GM19035 (cell line): ENCODE measurements around the gene SENP3.
"Not testable (repeated sequence)": the region's sequence is repeated elsewhere in the genome, so short reads cannot be mapped to it uniquely, and the experiment has no call there.

Experiments
- ATAC-seq: cut with Tn5 transposase; IDR thresholded peaks from one replicate; pipeline ENCODE4 v1.9.1; 2021; ENCODE audit not compliant: unreplicated experiment

Gene SENP3

DNA sequence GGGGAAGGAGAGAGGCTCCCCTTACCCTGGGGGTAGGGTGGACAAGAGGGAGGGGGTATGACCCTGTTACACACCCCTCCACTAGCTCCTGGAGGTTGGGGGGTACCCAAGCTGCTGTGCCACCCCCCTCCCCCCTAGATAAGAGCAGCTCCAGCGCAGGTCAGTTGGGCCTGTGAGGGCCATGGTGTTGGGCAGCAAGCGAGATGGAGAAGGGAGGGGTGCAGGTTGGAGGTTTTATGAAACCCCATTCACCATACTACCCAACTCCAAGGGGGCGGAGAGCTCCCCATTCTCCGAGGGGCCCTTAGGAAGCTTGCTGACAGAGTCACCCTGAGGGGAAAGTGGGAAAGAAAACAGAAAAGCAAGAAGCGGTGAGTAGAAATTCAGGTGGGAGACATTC lies 29.9 kb downstream of the SENP3 start:
- ATAC-seq, result no peak

DNA sequence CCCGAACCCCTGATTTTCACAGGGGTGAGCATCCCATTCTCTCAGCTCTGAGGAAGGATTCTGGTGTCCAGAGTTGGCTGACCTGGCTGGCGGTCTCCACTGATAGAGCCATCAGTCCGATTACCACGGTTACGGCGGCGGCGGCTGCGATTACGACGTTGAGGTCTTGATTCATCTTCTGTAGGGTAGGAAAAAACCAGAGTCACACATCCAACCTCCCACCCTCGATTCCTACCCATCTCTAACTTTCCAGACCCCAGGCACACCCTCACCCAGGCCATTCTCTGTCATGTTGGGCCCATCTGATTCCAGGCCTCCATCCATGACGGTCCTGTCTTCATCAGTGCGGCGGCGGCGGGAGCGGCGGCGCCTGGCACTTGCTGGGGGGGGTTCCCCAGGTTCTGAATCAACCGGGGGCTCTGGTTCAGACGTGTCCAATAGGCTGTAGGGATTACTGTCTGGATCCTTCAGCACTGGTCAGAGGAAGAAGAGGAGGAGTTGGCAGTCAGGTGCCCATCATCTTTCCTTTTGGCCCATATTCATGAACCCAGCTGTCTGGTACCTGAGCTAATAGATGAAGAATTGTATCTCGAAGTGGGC lies 30.8 kb downstream of the SENP3 start:
- no peak for ATAC-seq

DNA sequence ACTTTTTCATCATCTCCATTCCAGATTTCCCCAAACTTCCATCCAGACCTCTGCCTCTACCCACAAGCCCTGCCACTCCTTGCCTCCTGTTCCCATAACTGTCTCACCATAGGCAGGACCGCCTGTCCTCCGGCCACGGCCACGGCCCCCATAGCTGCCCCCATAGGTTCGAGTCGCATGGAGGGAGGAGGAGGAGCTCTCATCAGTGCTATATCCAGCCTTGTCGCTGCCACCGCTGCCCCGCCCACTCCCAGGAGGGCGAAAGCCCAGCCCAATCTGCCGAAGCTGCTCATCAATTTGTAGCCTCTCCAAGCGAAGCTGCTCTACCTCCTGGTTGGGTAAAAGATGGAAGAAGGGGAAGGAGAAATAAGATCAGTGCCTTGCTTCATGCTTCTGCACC lies 31.6 kb downstream of the SENP3 start:
- no peak for ATAC-seq

- ATAC-seq, result not testable (repeated sequence)
Measured at GRCh38 chr17:7597561-7597960, 35.8 kb downstream of the SENP3 start.

DNA sequence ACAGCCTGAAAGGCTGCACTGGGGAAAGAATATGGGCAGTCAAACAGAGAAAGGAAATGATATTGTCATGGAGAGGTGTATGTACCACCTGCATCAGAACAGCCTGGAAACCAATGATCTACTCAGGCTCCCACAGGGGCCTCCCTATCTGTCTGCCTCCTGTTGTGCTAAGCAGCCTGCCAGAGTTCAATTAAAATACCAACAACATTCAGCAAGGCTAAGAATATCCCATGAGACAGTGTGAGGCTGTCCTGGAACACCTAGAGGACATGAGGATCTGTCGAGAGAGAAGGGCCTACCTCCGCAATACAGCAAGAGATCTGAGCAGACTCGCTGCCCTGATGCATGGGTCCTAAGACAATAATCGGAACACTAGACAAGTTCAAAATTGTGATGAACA lies 44.6 kb downstream of the SENP3 start:
- ATAC-seq, result no peak

DNA sequence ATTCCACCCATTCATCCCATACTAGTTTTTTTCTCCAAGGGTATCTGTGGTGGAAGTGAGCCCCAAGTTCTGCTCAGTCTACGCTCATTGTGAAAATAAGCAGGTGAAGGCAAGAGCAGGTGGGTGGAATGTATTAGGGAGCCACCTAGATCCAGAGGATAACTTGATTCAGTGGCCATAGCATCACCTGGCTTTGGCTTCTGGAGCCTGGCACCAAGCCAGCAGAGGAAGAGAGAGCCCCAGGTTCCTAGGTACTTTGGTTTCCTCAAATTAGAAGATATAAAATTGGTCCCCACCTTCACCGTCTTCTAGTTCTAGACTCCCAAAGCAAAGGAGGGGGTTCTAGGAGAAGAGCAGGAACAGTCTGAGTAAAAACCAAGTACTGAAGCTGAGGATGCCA lies 48.9 kb downstream of the SENP3 start:
- ATAC-seq, result no peak

DNA sequence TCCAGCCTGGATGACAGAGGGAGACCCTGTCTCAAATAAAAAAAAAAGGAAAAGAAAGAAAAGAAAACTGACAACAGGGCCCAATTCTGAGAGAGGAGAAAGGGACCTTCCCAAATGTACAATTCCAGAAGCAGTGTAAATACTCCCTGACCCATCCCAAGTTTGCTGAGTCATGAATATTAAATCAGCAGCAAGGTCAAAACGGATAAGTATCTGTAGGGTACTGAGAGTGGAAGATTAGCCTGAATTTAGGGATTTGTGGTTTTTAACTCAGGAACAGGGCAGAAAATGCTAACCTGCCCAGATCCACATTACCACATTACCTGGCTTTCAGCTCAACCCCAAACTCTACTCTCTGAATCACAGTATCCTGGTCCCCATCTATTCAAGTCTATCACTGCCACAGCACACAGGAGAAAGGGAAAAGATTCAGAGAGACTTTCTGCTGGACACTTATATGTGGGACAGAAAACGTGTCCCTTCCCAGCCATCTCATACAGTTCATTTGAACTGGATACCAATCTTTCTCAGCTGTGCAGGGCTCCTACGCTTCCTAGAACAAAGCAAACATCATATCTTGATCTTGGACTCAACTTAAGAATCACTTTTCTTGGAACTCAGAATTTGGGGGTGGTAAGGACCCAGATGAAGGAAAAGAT lies 50.0 kb downstream of the SENP3 start:
- no peak for ATAC-seq

DNA sequence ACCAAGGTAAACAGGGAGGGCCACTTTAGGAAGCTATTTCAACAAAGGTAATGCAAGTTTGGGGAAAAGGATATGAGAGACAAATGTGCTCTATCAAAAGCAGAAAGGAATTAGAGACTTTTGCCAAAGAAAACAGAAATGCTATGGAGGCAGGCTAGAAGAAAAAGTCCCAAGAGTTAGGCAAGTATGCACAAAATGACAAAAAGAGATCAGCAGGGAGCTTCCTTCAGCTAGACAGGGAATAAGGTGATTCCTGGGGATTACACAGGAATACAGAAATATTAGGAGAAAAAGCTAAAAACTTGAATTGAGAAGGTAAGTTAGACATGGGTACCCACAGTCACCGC lies 50.5 kb downstream of the SENP3 start:
- no peak for ATAC-seq

DNA sequence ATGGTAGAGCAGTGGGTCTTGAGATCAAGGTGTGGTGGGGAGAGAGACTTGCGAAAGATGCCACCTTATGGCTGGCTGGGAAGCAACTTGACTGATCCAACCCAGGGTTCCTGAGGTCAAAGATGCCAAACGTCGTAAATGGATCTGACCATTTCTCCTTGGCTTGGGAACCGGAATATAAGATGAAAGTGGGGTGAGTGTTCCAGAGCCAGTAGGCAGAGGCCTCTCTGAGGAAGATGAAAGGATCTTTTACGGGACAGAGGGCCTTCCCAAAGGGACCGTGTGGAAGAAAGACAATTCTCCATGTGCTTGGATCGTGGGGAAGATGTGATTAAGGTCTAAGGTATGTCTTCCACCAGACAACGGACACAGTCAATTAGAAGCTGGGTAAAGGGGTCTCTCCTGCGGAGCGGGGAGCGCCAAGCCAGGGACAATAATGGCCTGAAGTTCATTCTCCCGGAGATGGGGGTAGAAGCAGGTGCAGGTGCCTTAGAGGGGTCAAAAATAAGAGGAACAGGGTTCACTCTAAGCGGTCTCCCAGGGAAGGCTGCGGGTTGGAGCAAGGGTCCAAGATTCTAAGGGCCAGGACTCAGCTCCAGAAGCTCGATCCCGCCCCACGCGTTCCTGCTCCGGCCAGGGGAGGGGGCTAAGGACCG lies 52.2 kb downstream of the SENP3 start:
- no peak for ATAC-seq

- peak; percentile 85 for ATAC-seq
Measured at GRCh38 chr17:7614425-7615264, 52.9 kb downstream of the SENP3 start, which contains the start of gene FXR2. Gene FXR2 (minus strand): TSS chr17:7614897. CDS start chr17:7614532, 365 bp downstream.

DNA sequence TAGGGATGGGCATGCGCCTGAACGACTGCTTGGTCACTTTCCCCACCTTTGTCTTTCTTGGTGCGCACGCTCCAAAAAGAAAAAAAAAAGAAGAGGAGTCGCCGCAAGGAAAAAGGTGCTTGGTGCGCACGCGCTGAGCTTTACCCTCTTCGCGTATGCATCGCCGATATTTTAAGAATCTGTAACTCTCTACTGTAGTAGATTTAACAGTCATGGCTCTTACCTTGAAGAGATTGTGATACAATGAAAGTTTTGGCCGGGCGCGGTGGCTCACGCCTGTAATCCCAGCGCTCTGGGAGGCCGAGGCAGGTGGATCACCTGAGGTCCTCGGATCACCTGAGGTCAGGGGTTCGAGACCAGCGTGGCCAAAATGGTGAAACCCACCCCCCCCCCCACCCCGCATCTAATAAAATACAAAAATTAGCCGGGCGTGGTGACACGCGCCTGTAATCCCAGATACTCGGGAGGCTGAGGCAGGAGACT lies 53.6 kb downstream of the SENP3 start:
- no peak for ATAC-seq

DNA sequence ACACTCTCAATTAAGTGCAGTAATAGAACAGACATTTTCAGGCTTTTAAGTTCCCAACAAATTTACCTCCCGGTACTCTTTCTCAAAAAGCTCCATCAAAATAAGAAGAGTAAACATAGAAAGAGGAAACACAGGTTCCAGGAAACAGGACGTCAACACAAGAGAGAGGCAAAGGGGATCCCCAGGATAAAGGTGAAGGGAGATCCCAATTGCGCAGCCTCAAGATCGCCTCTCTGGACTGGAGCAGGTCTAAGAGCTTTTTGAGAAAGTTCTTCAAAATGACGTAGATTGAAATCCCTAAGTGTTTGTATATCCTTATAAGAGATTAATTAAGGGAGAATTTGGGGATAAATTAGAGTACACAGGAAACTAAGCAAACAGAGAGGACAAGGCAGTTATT lies 56.9 kb downstream of the SENP3 start:
- ATAC-seq, result no peak

GRCh38 chr17:7620835-7621234 lies 59.1 kb downstream of the SENP3 start:
- no peak for ATAC-seq
